Kidney (tissue), 14 donors: ENCODE data around the gene STK32B. TPM values are rescaled to one million over a fixed set of nuclear protein-coding genes. Genes with fewer than 3 reads are reported as not detected.

Source experiments
- DNase-seq, 5 donors: peaks; one replicate each; pipeline ENCODE4 v3.0.0-alpha.2; 2013 to 2020
- FAIRE-seq: peaks from 2 replicates; lab custom pipeline; 2012; peaks lifted over from hg19 to GRCh38; lab: Jason Lieb, UNC
- H3K27ac ChIP-seq, 2 donors: one replicate each; pipeline ENCODE4 v1.7.0; 2013; ENCODE audit warnings: low read depth in 2 of 2, low read length in 2 of 2, inconsistent platforms in 1 of 2
- H3K27me3 ChIP-seq: one replicate; pipeline ENCODE4 v1.7.1; 2013; ENCODE audit warnings: low read length, inconsistent platforms; ENCODE audit not compliant: control insufficient read depth, insufficient read depth
- H3K36me3 ChIP-seq, 3 donors: one replicate each; pipeline versions ENCODE4 v1.7.0 to v1.7.1; 2013; ENCODE audit warnings: low read length in 3 of 3, control low read depth in 1 of 3, inconsistent platforms in 1 of 3; ENCODE audit not compliant: insufficient read depth in 3 of 3, control insufficient read depth in 2 of 3
- H3K4me1 ChIP-seq, 3 donors: one replicate each; pipeline versions ENCODE4 v1.7.0 to v1.7.1; 2013; ENCODE audit warnings: low read length in 3 of 3, inconsistent platforms in 1 of 3, low read depth in 1 of 3; ENCODE audit not compliant: control insufficient read depth in 2 of 3, insufficient read depth in 2 of 3
- H3K4me3 ChIP-seq, 3 donors: one replicate each; pipeline versions ENCODE4 v1.7.0 to v1.8.1; 2013; ENCODE audit warnings: low read length in 3 of 3, control low read depth in 1 of 3, inconsistent platforms in 1 of 3
- H3K9ac ChIP-seq, 3 donors: one replicate each; pipeline versions ENCODE4 v1.7.0 to v1.7.1; 2013; ENCODE audit warnings: low read length in 3 of 3, control low read depth in 1 of 3, inconsistent platforms in 1 of 3
- H3K9me3 ChIP-seq, 3 donors: one replicate each; pipeline versions ENCODE4 v1.7.0 to v1.7.1; 2013; ENCODE audit warnings: low read length in 3 of 3, control low read depth in 1 of 3, inconsistent platforms in 1 of 3; ENCODE audit not compliant: control insufficient read depth in 2 of 3, insufficient read depth in 1 of 3
- CTCF ChIP-seq: IDR thresholded peaks from 3 replicates; pipeline ENCODE4 v1.5.1; 2012; ENCODE audit warnings: mild to moderate bottlenecking, moderate library complexity, borderline replicate concordance; ENCODE audit not compliant: insufficient read depth; ENCODE audit errors: extremely low read depth
- intact Hi-C: fragments of 100-400 bp; cut with DNase I; formaldehyde crosslinking; loops from one replicate; pipeline ENCODE4 v1.11.1; 2022
- polyA plus RNA-seq: library from polyadenylated mRNA; stranded (reverse); fragments of 350-450 nt; fragmentation: Illumina TruSeq; extraction: RNeasy Lipid Tissue Mini Kit (QIAGEN cat#74804); gene quantifications from one replicate; pipeline ENCODE4 v1.2.3, GENCODE V29; 2014; ENCODE audit warnings: low read depth, low replicate concordance; ENCODE audit not compliant: insufficient read depth
- total RNA-seq: library from RNA; stranded (reverse); fragmentation: NEBNext Ultra II Directional; extraction: Animal tissue kit (Norgen Biotek cat#: 25700); gene quantifications from one replicate; pipeline ENCODE4 v1.2.1, GENCODE V29; 2021
- donor health status: control.
- donor health status: control.
- donor health status: control.
- donor health status: control.
- donor health status: control.
- donor health status: DM: yes; HTN: yes; CAD: no.
- donor health status: Normal renal cell carcinoma (clear cell type).

STK32B gene
- total and polyA plus RNA-seq, 2 donors from 2014 or later = 18.1 to 18.2 TPM

- peaks cover 0 to 11% (median 4%) of the 10 kb centered on the region in 3 donors for H3K9me3 ChIP-seq
- intact Hi-C loops = no loop called here
- no peaks in the 10 kb centered on the region for H3K4me1 ChIP-seq
- H3K9ac ChIP-seq = no peak overlapping the region
- no peaks in the 10 kb centered on the region for H3K27me3 ChIP-seq
- H3K4me3 ChIP-seq = no peak overlapping the region
- no peak for FAIRE-seq
- DNase-seq = no peak
- no peaks in the 10 kb centered on the region for H3K36me3 ChIP-seq
- no peak overlapping the region for H3K27ac ChIP-seq
- TF ChIP-seq CTCF = no peak
These were observed 437.1 kb downstream of the STK32B start for GRCh38 chr4:5488413-5488812.

- no peak for DNase-seq
- no peaks in the 10 kb centered on the region for H3K4me1 ChIP-seq
- intact Hi-C loops = no loop called here
- H3K4me3 ChIP-seq = no peak overlapping the region
- H3K27ac ChIP-seq = no peak overlapping the region
- no peak overlapping the region for H3K9ac ChIP-seq
- no peak for TF ChIP-seq CTCF
- no peak for FAIRE-seq
- peaks cover 0 to 11% (median 4%) of the 10 kb centered on the region in 3 donors for H3K9me3 ChIP-seq
- H3K36me3 ChIP-seq = no peaks in the 10 kb centered on the region
- no peaks in the 10 kb centered on the region for H3K27me3 ChIP-seq
These were observed 438.0 kb downstream of the STK32B start for GRCh38 chr4:5489260-5489659.

GRCh38 chr4:5497489-5497888 lies 446.2 kb downstream of the STK32B start:
- Histone ChIP-seq H3K4me1 (no peaks in the 10 kb centered on the region), H3K27ac (no peak overlapping the region), H3K4me3 (no peak overlapping the region), H3K9me3 (no peaks in the 10 kb centered on the region), H3K27me3 (no peaks in the 10 kb centered on the region), H3K36me3 (no peaks in the 10 kb centered on the region), H3K9ac (no peak overlapping the region)
- DNase-seq (no peak), FAIRE-seq (no peak)
- intact Hi-C loops = no loop called here
- TF ChIP-seq CTCF = no peak

GRCh38 chr4:5500165-5500564 lies 448.9 kb downstream of the STK32B start:
- Histone ChIP-seq H3K36me3 (no peaks in the 10 kb centered on the region), H3K27me3 (no peaks in the 10 kb centered on the region), H3K9ac (no peak overlapping the region), H3K4me1 (no peaks in the 10 kb centered on the region), H3K9me3 (no peaks in the 10 kb centered on the region), H3K27ac (no peak overlapping the region), H3K4me3 (no peak overlapping the region)
- intact Hi-C loops = no loop called here
- no peak for TF ChIP-seq CTCF
- FAIRE-seq = no peak
- no peak for DNase-seq
